Endothelial cell (in vitro differentiated cells): Measurements from ENCODE around the gene DTX2. TPM values are rescaled to one million over a fixed set of nuclear protein-coding genes. Genes with fewer than 3 reads are reported as not detected.
"Not testable (repeated sequence)": the region's sequence is repeated elsewhere in the genome, so short reads cannot be mapped to it uniquely, and the experiment has no call there.

Experiments
- DNase-seq: peaks from one replicate; pipeline ENCODE4 v3.0.0; 2021; ENCODE audit warnings: low spot score
- H3K27ac Mint-ChIP-seq: one replicate; pipeline ENCODE4 v1.8.0; 2021; ENCODE audit warnings: mixed read lengths, inconsistent platforms; ENCODE audit not compliant: unreplicated experiment
- H3K27me3 Mint-ChIP-seq: one replicate; pipeline ENCODE4 v1.8.0; 2021; ENCODE audit warnings: mild to moderate bottlenecking, moderate library complexity, mixed read lengths, inconsistent platforms; ENCODE audit not compliant: unreplicated experiment
- H3K36me3 Mint-ChIP-seq: one replicate; pipeline ENCODE4 v1.8.0; 2021; ENCODE audit warnings: mild to moderate bottlenecking, low read depth, mixed read lengths, inconsistent platforms; ENCODE audit not compliant: unreplicated experiment
- H3K4me1 Mint-ChIP-seq: one replicate; pipeline ENCODE4 v1.8.0; 2021; ENCODE audit warnings: mild to moderate bottlenecking, mixed read lengths, inconsistent platforms; ENCODE audit not compliant: unreplicated experiment
- H3K4me3 Mint-ChIP-seq: one replicate; pipeline ENCODE4 v1.8.0; 2021; ENCODE audit warnings: mild to moderate bottlenecking, mixed read lengths, inconsistent platforms; ENCODE audit not compliant: unreplicated experiment
- H3K9me3 Mint-ChIP-seq: one replicate; pipeline ENCODE4 v1.8.0; 2021; ENCODE audit warnings: mixed read lengths, inconsistent platforms; ENCODE audit not compliant: unreplicated experiment
- long read RNA-seq: library from polyadenylated mRNA; unstranded; transcript quantifications from one replicate; pipeline ENCODE4 v2.0.0, GENCODE V29; 2020; ENCODE audit not compliant: unreplicated experiment
- total RNA-seq: library from RNA; stranded (reverse); fragmentation: NEBNext Ultra II Directional; extraction: Animal tissue kit (Norgen Biotek cat#: 25700); gene quantifications from one replicate; pipeline ENCODE4 v1.2.1, GENCODE V29; 2021; ENCODE audit not compliant: unreplicated experiment
- TF ChIP-seq, protein P1 (sequence below): fragments of 200-600 bp; sonication (generic); IDR thresholded peaks from one replicate; pipeline ENCODE4 v1.5.0; 2021; ENCODE audit warnings: antibody characterized with exemption; ENCODE audit not compliant: unreplicated experiment

The DTX2 gene
- total RNA-seq, result 35.4 TPM
- long read RNA-seq, partial matches to known transcripts, result 4 of 24 reads
- long read RNA-seq, other reads (novel, unspliced or antisense), result 13 of 24 reads

DNA sequence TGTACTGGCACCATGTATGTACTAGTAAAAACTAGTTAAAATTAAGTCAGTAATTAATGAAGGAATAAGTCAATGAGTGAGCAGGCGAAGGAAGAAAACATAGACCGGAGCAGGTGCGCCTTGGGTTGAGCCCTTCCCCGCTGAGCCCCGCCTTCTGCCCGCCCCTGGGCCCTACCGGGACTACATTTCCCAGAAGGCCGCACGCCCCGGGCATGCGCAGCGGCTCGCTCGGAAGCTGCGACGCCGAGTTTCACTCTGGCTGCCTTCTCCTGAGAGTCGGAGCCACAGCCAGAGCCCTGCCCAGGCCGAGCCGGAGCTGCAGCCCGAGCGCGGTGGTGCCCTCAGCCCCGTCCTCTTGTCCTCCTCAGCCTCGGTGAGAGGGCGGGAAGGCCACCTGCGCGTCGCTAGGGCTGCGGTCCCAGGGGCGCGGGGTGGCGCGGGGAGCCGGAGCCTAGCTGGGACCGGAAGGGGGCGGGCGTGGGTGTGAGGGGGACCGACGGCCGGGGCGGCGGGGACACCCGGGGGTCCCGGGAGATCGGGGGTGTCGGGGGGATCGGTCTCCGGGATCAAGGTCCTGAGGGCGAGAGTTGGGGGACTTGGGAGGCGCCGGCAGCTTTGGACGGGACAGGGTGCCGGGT is at the start of gene DTX2:
DTX2 (plus strand) TSS at position 246 of the 638 bp plus-strand sequence. CDS start 18,801 bp downstream, outside the sequence.
- DNase-seq, result peak; percentile 25
- not testable (repeated sequence) for H3K27ac Mint-ChIP-seq, H3K9me3 Mint-ChIP-seq, H3K36me3 Mint-ChIP-seq, H3K4me3 Mint-ChIP-seq, H3K4me1 Mint-ChIP-seq, H3K27me3 Mint-ChIP-seq

DNA sequence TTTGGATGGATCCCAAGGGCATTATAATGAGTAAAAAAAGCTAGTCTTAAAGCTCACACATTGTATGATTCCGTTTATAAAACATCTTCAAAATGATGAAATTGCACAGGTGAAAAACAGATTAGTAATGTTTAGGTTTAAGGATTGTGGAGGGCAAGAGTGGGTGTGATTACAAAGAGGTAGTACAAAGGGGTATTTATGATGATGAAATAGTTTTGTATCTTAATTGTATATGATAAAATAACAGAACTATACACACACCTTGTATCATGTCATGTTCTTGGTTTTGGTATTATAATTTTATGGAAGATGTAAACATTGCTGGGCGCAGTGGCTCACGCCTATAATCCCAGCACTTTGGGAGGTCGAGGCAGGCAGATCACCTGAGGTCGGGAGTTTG is 49.3 kb upstream of the DTX2 start:
- H3K27ac Mint-ChIP-seq, result no peak overlapping the region
- no peak overlapping the region for H3K4me3 Mint-ChIP-seq
- no peaks in the 10 kb centered on the region for H3K36me3 Mint-ChIP-seq
- H3K9me3 Mint-ChIP-seq, result no peaks in the 10 kb centered on the region
- peaks cover 9% of the 10 kb centered on the region for H3K4me1 Mint-ChIP-seq
- H3K27me3 Mint-ChIP-seq, result peaks cover 2% of the 10 kb centered on the region
- no peak for DNase-seq
- TF ChIP-seq, protein P1, sequence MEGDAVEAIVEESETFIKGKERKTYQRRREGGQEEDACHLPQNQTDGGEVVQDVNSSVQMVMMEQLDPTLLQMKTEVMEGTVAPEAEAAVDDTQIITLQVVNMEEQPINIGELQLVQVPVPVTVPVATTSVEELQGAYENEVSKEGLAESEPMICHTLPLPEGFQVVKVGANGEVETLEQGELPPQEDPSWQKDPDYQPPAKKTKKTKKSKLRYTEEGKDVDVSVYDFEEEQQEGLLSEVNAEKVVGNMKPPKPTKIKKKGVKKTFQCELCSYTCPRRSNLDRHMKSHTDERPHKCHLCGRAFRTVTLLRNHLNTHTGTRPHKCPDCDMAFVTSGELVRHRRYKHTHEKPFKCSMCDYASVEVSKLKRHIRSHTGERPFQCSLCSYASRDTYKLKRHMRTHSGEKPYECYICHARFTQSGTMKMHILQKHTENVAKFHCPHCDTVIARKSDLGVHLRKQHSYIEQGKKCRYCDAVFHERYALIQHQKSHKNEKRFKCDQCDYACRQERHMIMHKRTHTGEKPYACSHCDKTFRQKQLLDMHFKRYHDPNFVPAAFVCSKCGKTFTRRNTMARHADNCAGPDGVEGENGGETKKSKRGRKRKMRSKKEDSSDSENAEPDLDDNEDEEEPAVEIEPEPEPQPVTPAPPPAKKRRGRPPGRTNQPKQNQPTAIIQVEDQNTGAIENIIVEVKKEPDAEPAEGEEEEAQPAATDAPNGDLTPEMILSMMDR, result no peak

DNA sequence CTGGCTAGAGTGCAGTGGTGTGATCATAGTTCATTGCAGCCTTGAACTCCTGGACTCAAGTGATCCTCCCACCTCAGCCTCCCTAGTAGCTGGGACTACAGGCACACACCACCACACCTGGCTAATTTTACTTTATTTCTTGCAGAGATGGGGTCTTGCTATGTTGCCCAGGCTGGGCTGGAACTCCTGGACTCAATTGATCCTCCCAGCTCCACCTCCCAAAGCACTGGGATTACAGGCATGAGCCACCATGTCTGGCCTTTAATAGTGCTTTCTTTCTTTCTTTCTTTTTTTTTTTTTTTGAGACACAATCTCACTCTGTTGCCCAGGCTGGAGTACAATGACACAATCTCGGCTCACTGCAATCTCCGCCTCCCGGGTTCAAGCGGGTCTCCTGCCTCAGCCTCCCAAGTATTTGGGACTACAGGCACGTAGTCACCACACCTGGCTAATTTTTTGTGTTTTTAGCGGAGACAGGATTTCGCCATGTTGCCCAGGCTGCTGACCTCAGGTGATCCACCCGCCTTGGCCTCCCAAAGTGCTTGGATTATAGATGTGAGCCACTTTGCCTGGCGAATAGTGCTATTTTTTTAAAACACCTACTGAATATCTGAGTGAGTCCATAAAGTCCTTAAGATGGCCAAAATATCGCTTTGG is 43.7 kb upstream of the DTX2 start:
- H3K36me3 Mint-ChIP-seq, DNase-seq, H3K9me3 Mint-ChIP-seq, H3K4me3 Mint-ChIP-seq, H3K4me1 Mint-ChIP-seq, H3K27me3 Mint-ChIP-seq, H3K27ac Mint-ChIP-seq: not testable (repeated sequence)

DNA sequence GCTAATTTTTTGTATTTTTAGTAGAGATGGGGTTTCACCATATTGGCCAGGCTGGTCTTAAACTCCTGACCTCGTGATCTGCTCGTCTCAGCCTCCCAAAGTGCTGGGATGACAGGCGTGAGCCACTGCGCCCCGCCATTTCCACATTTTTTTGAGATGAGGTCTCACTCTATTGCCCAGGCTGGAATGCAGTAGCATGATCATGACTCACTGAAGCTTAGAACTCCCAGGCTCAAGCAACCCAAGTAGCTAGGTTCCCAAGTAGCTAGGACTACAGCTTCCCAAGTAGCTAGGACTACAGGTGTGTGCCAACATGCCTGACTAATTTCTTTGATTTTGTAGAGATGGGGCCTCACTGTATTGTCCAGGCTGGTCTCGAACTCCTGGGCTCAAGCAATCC is 40.4 kb upstream of the DTX2 start:
- H3K9me3 Mint-ChIP-seq, H3K4me1 Mint-ChIP-seq, H3K27me3 Mint-ChIP-seq, DNase-seq, H3K36me3 Mint-ChIP-seq, H3K27ac Mint-ChIP-seq, H3K4me3 Mint-ChIP-seq: not testable (repeated sequence)

DNA sequence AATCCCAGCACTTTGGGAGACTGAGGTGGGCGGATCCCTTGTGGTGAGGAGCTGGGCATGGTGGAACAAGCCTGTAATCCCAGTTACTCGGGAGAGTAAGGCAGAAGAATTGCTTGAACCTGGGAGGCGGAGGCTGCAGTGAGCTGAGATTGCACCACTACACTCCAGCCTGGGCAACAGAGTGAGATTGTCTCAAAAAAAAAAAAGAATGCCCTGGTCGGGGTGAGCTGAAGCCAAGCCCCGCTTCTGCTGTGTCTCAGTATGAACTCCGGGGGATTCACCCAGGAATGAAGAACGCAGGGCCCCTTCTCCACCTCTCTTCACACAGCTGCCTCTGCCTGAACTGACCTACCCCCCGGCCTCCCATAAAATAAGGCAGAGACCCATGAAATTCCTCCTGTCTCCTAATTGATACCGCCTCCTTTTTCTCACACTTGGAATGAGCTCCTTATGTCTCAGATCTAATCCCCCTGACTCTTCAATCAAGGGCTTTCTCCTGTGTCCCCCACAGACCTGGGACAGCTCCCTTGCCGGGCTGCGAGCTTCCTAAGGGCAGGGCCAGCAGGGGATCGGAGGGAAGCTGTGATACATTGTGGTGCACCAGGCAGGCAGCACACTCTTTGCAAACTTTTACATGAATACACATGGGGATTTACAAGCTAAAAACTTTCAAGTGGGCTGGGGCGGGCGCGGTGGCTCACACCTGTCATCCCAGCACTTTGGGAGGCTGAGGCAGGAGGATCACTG is 37.7 kb upstream of the DTX2 start:
- Mint-ChIP-seq H3K36me3 (no peaks in the 10 kb centered on the region), H3K27me3 (peaks cover 5% of the 10 kb centered on the region), H3K4me1 (peaks cover 15% of the 10 kb centered on the region), H3K27ac (no peak overlapping the region), H3K9me3 (no peaks in the 10 kb centered on the region), H3K4me3 (no peak overlapping the region)
- DNase-seq, result no peak
- TF ChIP-seq, protein P1, result no peak

DNA sequence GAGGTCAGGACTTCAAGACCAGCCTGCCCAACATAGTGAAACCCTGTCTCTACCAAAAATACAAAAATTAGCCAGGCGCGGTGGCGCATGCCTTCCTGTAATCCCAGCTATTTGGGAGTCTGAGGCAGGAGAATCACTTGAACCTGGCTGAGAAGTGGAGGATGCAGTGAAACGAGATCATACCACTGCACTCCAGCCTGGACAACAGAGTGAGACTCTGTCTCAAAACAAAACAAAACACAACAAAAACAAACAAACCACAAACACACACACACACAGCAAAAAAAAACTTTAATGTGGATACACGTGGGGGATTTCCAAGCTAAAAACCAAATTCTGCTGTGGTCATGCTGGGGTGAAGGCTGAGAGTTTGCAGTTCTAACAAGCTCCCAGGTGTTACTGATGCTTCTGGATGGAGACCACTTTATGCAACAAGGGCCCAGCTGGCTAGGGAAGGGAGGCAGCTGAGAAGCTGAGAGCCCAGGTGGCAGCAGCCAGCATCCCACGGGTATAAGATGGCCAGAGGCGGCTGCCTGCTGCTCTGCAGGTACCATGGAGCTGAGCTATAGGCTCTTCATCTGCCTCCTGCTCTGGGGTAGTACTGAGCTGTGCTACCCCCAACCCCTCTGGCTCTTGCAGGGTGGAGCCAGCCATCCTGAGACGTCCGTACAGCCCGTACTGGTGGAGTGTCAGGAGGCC is 36.9 kb upstream of the DTX2 start, which contains the start of gene ZP3:
ZP3 (plus strand) TSS at position 538 of the 699 bp plus-strand sequence; CDS start at position 553, 15 bp downstream.
- Mint-ChIP-seq H3K4me1 (peaks cover 13% of the 10 kb centered on the region), H3K9me3 (no peaks in the 10 kb centered on the region), H3K27ac (no peak within 1 kb of the TSS), H3K27me3 (peaks cover 5% of the 10 kb centered on the region), H3K4me3 (no peak within 1 kb of the TSS), H3K36me3 (no peaks in the 10 kb centered on the region)
- DNase-seq, result no peak
- TF ChIP-seq, protein P1, result no peak
